ENCODE data around the gene CCN2.

CCN2 gene, protein sequence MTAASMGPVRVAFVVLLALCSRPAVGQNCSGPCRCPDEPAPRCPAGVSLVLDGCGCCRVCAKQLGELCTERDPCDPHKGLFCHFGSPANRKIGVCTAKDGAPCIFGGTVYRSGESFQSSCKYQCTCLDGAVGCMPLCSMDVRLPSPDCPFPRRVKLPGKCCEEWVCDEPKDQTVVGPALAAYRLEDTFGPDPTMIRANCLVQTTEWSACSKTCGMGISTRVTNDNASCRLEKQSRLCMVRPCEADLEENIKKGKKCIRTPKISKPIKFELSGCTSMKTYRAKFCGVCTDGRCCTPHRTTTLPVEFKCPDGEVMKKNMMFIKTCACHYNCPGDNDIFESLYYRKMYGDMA

DNA sequence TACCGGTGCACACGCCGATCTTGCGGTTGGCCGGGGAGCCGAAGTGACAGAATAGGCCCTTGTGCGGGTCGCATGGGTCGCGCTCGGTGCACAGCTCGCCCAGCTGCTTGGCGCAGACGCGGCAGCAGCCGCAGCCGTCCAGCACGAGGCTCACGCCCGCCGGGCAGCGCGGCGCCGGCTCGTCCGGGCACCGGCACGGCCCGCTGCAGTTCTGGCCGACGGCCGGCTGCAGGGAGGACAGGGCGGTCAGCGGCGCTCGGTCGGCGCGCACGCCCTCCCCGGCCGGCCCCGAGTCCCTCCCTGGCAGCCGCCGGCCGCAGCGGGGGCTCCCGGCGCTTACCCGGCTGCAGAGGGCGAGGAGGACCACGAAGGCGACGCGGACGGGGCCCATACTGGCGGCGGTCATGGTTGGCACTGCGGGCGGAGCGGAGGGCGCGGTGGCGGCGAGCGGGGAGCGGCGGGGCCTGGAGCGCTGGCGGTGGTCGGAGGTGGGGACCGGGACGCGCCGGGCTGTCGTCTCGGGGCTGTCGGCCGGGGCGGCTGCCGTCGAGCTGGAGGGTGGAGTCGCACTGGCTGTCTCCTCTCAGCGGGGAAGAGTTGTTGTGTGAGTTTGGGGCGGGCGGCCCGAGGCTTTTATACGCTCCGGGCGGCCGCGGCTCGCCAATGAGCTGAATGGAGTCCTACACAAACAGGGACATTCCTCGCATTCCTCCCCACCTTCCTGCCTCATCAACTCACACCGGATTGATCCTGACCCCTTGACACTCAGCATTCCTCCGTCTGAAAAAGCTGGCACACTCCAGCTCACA is at the start of gene CCN2:
TSS of gene CCN2 (minus strand) at position 606 of the 809 bp plus-strand sequence. CDS start at position 406, 200 bp downstream.
- peak; percentile 86 for DNase-seq (ENCODE audit: low read depth)

DNA sequence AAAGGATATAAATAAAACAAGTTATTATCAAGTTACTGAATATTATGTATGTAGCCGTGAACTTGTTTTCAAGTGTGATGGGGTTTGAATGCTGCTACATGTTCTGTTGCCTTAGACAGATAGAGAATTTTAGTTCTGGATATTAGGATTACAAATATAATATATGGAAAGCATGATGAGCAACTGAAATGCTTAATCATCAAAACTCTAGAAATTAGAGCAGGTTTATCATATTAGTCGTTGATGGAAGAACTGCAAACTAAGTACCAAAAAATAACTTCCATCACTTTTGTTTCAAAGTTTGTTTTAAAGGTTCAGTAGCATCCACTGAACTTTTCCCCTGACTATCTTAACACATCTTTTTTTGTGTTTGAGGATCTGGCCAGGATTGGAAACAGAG is 49.1 kb upstream of the CCN2 start:
- no peak for DNase-seq (ENCODE audit: low read depth)

DNA sequence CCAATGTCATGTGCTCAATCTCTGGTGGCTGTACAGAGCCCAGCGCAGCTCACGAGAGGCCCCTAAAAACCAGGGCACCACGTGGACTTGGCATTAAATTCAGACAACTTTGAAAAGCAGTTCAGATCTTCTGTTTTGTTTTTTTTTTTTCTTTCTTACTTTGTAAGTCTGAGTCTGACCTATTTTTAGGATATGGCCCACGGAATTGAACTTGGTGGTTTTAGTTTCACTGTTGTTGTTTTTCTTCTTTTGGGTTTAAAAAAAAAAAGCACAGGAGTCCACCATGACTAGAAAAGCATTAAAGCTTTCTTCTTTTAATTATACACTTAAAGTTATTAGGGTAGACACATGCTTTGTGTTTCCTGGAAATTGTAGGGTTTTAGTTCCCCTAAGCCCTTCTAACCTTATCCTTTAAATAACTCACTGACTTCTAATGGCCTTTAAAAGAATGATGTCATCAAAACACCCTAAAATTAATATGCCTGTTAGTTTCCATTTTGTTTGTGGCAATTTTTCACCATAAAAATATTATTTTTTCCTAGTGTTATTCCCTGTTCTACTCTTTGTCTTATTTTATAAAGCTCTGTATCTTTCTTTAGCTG is 48.5 kb upstream of the CCN2 start:
- no peak for DNase-seq (ENCODE audit: low read depth)

DNA sequence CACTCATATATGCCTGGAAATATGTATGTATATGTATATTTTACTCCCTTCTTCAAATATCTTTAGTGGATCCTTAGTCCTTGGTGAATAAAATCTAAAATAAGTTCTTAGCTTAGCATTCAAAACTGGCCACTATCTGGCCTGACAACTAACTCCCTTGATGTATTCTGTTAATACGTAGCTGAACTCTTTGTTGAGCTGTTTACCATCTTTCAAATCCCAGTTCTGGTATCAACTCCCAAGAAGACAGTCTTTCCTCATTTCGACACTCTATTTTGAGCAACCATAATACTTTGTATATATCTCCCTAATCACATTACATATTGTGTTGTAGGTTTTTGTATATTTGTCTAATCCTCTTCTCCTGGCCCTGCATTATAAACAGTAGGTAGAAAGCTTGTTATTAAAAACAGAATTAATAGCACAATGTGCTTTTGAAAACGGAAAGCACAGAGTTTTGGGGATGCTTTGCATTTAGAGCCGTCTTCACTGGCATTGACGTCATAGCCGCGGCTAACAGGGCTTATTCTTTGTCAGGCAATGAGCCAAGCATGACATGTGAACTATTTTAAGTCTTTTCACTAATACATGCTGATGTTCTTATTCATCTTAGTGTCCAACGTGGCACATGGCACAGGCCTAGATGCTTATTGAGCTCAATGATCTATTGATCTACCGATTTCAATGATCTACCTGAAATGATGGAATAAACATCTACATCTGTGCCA is 47.2 kb upstream of the CCN2 start:
- no peak for DNase-seq (ENCODE audit: low read depth)

DNA sequence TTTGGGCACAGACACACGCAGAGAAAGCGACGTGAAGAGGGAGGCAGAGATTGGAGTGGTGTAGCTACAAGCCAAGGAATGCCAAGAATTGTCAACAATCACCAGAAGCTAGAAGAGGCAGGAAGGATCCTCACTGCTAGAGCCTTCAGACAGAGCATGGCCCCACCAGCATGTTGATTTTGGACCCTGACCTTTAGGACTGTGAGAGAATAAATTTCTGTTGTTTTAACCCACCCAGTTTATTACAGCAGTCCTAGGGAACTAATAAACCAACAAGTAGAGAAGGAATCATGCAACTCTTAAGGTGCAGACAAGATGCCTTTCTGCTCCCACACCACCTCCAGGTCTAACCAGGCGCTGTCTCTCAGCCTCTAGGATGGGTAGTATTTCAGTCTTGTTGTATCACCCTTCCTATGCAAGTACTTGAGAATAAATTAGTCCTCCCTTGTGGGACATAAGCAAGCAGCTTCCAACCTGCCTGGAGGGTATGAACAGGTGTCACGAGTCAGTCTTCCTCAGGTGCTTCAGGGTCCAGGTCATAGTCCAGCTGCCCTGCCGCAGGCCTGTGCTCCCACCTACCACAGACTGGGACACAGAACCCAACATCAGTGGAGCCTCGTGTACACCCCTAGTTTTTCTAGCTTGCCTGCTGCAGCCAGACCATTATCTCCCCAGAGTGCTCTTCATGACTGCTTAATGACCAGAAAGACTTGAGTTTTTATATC is 46.4 kb upstream of the CCN2 start:
- no peak for DNase-seq (ENCODE audit: low read depth)

DNA sequence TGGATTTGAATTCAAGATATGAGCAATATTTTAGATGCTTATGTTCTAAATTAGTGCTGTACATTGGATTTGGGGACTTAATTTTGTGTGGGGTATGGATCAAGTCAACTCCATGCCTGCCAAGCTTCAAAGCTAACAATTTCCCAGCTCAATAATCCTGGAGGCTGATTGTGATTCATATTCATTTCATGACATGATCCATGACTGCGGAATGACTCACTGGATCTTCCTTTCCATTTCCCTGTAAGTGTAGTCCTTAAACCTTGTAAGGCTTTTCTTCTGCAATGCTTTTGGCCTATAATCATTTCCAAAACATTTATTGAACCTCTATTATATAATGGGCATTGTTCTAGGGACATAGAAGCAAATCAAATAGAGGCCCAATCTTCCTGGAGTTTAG is 44.7 kb upstream of the CCN2 start:
- peak; percentile 89 for DNase-seq (ENCODE audit: low read depth)

DNA sequence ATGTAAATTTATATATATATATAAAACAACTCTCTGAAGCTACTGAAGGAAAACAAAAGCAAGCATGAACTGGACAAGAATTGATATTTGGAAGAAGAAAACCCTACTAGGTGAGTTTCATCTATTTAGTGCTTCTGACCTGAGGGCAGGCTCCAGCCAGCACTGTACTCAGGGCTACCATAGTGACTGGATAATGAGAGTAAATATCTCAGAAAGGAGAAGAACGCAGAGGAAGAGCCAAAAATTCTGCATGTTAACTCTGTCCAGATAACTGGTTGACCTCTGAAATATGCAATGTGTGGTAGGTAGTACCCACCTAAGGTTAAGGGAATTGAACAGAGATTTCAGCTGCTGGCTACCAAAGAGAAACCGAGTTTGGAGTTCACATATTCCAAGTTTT is 41.4 kb upstream of the CCN2 start:
- no peak for DNase-seq (ENCODE audit: low read depth)

DNA sequence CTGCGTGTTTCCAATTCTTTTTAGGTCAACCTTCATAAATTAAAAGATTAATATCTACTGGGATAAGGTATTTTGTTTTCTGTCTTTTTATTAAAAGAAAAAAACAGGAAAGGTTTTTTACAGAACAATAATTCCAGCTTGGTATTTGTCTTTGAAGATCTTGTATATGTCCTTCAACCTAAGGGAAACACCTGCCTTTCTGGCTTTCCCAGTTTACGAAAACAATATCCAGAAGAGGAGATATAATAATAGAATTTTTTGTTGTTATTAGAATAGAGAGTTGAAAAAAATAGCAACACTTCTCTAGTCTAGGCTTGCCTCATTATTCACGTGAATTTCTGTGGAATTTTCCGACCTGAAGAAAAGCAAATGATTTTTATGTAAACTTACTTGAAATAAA is 37.9 kb upstream of the CCN2 start:
- no peak for DNase-seq (ENCODE audit: low read depth)

DNA sequence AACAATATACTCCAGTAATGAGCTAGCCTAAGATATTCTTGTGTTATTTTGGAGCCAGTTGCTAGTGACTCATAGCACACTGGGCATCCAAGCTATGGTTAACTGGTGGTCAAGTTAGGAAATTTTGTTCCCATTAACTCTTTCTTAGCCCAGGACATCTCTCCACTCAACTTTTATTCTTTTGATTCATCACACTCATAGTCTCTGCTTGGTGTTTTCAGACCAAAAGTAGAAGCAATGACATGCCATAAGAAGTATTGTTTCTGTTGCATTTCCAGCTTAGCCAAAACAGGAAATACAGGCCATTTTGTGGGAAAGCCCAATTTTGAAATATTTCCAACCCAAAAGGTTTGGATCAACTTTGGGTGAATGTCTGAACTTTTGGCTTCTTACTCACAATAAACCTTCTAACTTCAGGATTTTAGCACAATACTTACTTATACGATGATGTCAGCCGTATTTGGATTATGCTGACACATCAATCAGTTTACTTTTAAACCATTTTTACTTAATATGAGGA is 31.6 kb upstream of the CCN2 start:
- DNase-seq (ENCODE audit: low read depth) = peak; percentile 83

DNA sequence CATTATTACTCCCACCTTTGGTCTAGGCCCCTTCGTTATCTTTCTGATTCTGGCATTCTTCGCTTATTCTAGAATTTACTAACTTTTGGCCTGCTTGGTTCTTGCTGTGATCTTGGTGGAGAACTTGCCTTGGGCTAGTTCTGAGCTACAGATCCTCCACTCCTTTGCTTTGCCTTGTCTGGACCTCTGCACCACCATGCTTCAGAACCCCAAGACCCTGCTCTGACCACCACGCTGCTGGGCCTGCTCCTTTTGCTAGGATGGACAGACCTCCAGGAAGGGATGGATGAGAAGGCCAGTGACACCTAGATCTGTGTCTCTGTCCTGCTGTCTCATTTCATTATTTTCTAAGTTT is 30.4 kb upstream of the CCN2 start:
- no peak for DNase-seq (ENCODE audit: low read depth)

DNA sequence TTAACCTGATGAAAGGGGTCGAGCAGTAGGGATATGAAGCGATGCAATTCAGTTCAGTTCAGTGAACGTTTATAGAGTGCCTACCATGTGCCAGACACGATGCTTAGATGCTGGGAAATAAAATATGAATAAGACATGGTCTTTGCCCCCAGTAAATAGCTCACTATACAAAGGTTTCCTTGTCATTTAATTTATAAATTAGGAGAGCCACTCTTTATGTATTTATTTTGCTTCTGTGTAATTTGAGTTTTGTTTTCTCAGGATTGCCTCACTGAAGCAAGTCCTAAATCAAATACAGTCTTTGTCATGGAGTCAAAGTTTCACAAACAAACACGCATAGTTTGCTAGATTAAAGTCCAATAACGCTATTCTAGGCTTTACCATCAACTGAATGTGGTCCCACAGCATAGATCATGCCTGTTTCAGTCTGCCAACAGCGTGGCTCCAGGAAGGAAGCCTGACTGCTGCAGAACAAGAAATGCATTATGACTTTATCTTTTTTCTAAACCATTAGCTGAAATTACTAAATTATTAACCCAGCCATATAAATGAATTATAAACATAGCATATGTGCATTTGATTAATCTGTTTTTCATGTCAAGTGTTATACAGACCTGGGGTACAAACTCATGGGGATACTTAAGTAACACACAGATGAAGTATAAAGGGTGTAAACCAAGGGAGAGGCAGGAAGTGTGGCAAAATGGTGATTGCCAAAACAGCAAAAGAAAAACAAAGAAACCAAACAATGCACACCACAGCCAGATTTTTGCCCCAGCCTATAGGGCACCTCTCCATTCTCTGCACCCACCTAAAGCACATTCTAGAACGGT is 29.8 kb upstream of the CCN2 start:
- DNase-seq (ENCODE audit: low read depth) = no peak

DNA sequence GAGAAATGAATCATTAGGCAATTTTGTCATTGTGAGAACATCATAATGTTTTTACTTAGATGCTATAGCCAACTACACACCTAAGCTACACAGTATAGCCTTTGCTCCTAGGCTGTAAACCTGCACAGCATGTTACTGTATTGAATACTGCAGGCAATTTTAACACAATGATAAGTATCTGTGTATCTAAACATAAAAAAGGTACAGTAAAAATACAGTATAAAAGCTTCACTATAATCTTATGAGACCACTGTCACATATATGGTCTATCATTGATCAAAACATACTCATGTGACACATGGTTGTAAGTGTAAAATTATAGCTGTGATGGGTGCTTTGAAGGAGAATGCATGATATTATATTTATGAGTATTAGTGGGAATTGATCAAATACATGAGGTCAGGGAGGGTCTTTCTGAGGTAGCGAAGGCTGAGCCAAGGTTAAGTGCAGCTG is 29.2 kb upstream of the CCN2 start:
- DNase-seq (ENCODE audit: low read depth) = no peak

DNA sequence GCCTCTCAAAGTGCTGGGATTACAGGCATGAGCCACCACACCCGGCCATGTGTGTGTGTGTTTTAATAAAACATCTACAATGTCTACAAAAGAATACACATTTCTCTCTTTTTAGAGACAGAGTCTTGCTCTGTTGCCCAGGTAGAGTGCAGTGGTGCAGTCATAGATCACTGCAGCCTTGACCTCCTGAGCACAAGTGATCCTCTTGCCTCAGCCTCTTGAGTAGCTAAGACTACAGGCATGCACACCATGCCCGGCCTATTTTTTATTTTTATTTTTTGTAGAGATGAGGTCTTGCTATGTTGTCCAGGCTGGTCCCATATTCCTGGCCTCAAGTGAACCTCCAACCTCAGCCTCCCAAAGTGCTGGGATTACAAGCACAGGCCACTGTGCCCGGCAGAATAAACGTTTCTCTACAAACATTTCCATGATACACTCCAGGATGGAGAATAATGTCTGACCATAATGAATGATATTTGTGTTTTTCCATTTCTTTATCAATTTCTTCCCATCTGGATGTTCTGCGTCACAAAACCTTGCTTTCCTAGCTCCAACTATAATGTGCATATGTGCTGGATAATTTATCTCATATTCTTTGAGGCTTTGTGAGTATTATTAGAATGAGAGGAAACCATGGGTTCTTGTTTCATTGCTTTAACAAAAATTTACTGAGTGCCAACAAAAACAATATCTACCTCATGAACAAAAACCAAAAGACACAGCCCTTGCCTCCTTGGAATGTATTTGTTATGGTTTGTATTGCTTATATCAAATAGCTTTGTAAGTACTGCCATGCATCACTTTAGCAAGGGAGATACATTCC is 28.6 kb upstream of the CCN2 start:
- DNase-seq (ENCODE audit: low read depth) = peak; percentile 68

DNA sequence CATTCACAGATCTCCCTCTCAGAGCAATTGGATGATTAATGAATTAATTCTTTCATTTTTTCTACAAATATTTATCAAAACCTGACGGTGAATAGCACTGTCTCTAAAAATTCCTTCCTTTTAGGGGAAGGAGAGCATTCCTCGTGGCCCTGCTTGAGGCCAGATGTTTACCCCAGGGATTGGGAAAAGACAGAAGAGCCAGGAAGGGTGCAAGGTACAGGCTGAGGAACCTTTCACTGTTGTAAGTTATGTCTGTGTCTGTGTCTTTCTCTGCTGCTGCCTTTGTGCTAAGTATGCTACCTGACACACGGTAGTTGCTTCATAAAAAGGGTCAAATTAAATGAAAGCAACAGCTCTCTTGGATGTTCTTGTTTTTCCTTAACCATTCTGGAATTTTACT is 27.4 kb upstream of the CCN2 start:
- DNase-seq (ENCODE audit: low read depth) = no peak

DNA sequence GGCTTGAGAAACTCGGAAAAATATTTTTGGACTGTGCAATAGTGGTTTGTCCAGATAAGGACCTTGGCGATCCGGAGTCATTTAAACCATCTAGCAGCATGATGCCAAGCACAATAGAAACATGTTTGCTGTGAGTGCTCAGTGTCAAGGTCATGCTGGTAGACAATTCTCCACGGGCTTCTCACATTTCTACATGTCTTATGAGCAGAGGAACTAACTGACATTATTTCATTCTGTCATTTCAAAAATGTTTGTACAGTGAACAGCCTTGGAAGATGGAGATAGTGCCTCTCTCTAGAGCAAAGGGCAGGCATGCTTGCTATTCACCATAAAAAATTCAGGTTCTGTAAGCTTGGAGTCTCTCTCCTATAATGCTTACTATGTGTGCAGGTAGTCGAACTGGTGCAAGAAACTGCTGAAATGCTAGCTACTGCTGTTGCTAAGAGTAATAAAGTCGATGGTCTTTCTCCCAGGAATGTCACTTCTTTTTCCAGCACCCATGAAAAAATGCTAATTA is 25.4 kb upstream of the CCN2 start:
- peak; percentile 71 for DNase-seq (ENCODE audit: low read depth)

DNA sequence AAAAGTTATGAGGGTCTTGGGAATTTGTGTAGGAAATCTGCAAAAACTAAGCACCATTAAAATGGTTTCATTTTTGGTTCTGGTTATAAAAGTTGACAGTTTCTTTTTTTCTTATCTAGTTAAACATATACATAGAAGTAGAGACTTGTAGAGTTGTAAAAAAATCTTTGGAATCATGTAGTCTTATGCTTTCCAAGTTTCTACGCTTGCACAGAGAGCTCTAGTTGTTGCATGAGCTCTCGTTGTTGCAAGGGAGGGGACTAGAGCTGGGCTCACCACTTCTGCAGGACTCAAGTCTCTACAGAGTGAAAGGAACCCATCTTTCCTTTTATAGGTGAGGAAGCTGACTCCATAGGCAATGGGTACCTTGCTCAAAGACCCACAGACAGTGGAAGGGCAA is 21.6 kb upstream of the CCN2 start:
- no peak for DNase-seq (ENCODE audit: low read depth)

DNA sequence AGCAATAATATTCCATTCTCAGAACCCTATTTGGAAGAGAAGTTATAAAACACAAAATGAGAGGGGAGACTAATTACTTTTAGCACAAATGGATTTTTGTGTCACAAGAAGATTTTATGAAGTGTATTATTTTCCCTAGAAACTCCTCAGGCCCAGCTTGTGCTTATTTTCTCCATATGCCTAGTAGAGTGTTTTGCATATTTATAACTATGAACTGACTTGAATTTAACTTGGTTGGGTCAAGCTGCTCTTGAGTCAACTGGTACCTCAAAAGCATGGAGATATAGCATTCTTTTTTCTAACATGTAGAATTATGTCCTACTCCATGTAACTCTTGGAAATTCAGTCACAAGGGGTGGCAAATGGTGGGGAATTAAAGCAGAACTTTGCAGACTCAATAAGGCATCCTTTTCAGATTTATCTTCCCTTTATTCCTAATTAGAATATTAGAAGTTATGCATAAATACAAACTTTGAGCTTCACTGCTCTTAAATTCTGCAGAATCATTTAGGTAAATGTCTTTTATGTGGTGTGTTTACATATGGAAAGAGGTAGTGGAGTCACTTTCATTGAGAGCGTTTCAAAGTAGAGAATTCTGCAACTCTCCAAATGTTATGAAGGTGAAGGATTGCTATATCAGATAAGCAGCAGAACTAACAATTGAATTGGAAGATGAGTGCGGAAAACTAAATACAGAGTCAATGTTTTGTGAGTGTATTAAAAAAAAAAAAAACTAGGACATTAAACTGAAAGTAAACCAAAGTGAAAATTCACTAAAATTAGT is 19.1 kb upstream of the CCN2 start:
- no peak for DNase-seq (ENCODE audit: low read depth)

DNA sequence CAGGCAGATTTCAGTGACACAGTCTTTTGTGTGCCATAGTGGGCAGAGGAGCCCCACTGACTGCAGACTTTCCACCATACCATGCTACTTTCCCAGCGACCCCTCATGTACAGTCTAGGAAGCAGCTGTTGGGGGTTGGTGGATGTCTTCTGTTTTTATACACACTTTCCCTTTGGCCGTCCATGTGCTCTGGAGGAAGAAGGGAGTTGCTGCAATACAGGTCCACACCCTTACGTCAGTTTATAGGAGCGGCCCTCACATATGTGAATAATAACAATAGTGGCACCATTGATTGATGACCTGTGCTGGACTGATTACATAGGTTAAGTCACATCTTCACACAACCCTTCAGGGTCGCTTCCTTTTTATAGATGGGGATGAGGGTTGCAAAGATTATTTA is 17.5 kb upstream of the CCN2 start:
- DNase-seq (ENCODE audit: low read depth) = no peak

DNA sequence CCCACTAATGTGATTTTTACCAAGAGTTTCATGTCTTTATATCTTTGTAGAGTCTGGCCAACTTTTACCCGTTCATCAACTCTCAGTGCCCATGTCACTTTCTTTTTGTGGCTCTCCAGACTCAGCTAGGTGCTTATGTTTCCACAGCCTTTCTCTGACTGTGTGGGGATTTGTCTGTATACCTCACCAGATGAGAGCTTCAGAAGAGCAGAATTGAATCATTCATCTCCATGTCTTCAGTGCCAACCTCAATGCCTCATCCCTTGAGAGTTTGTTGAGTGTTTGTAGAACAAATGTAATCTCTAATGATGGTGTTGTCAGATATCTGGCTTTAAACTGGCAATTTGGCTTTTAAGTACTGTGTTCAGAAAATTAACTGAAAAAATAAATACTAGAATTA is 16.8 kb upstream of the CCN2 start:
- no peak for DNase-seq (ENCODE audit: low read depth)

All from stromal cell of bone marrow (primary cell).